HG02973 (cell line): Measurements from ENCODE around the gene ICE1.
A peak's percentile ranks its signal among the peaks of the same experiment; 100 is the strongest.
"Not testable (repeated sequence)": the region's sequence is repeated elsewhere in the genome, so short reads cannot be mapped to it uniquely, and the experiment has no call there.

Experiments
- ATAC-seq: cut with Tn5 transposase; IDR thresholded peaks from one replicate; pipeline ENCODE4 v1.9.1; 2021; ENCODE audit warnings: moderate library complexity; ENCODE audit not compliant: unreplicated experiment

Gene ICE1

DNA sequence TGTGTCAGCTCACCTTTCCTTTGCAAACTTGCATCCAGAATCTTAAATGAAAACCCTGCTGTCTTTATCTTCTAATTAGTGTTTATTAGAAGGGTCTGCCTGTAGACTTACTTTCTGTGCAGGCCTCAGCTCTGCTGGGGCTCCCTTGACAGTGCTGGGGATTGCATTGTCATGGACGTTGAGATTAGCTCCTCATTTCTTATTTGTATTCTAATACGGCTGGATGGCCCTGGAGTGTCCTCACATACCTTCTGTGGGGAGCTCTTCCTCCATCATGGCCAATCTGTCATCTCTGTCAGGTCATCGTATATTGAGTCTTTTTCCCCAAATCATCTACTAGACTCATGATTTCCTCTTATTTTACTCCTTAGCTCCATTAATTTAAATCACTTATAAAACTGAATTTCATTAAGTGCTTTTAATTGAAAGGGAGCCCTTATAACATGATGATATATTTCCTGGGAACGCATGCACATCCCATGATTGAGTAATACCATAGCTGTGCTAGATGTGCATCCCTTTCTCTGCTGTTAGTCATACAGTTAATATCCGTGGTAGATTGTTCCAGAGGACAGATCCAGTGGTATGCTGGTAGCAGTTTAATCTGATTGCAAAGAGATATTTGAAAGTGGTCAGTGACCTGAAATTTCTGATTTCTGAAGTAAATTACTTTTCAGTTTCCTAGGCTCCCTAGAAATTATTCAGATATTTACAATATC lies 61.6 kb downstream of the ICE1 start:
- no peak for ATAC-seq

DNA sequence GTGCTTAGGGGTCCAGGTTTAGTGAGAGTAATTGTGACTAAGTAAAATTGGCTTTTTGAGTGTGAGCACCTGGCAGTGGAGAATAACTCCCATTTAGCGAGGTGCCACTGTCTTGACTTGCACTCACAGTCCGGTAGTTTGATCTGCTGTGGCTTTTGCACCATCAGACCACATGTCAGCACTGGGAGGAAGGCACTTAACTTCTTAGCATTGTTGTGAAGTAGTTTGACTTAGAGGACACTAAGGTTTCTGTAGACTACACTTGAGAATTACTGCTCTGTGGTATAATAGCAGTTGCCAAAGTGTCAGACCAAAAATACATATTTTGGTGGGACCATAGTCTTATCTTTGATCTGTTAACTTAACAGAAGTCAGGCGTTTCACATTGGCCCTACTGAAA lies 63.6 kb downstream of the ICE1 start:
- ATAC-seq, result no peak

DNA sequence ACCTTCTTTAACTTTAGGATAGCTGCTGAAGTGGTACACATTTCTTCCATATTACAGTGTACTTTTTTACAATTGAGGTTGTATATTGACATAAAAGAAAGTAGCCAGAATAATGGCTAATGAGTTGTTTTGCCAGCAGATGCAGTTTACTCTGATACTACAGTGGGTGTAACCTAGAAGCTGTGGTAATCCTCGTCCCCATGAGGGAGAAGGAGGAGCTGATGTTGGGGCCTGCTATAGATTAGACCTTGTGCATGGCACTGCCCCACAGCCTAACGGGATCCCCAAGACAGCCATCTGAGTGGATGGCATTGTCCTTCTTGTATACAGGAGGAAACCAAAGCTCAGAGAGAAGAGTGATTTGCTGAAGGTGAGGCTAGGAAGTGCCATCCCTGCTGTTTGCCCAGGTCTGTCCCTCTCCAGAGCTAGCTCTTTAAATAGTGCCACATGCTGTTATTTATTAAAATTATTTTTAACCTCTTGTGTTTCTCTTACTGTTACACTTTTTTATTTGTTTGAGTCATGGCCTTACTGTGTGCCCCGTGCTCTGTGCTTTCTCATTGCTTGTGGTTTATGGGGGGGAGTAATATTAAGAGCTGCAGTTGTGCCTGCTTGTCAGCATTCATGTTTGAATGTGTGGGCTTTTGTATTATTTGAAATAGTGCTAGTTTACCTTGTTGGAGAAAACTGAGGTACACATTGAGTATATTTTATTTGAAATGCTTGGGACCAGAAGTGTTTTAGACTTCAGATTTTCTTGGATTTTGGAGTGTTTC lies 65.3 kb downstream of the ICE1 start:
- ATAC-seq, result no peak

DNA sequence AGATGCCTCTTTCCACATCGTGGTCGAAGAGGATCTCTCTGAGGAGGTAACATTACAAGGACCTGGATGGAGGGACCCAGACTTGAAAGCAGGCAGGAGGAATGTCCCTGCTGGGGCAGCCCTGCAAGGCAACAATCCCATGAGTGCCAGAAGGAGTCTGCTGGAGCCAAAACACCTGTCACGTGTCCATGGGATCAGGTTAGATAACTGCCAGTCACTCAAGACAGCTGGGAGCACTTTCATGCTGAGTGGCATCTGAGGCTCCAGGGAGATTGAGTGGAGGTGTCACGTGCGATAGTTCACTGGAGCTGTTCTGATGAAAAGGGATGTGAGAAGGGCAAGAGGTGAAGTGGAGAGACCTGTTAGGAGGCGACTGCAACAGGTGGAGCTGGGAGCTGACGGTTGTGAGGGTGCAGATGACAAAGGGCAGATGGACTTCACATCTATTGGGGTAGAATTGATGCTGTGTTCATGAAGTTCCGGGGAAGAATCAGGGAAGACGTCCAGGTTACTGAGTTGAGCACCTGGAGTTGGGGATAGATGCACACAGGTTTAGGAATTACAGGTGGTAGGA lies 68.4 kb downstream of the ICE1 start:
- no peak for ATAC-seq

DNA sequence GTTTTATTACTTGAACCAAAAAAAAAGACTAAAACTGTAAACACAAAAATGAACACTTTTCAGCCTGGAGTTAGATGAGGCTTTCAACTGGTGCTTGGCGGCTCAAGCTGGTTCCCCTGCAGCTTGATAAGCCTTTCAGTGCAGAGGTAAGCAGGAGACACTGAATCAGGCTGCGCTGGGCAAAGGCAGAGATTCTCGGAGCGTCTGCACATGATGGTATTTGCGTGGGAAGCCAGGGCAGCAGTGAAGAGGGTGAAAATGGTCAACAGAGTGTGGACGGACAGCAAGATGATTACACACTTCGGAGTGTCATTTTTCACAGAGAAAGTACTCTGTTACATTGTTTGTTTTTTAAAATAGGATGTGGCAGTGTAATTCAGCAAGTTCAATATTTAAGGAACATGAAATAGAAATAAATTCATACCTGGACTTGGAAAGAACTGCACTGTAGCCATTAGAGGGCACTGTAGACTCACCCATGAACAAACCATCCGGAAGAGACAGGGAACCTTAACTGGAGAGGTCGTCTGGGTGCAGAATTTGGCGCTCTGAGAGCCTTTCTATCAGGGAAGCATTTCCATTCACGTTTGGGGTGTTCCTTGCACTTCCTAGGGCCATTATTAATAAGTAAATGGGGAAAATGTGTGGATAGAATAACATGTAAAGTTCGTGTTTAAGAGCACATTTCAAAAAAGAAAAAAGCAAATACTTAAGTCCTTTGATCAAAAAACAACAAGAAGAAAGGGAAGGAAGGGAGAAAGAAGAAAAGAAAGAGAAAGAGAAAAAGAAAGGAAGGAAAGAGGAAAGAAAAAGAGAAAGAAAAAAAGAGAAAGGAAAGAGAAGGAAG lies 69.8 kb downstream of the ICE1 start:
- ATAC-seq, result peak; percentile 49

DNA sequence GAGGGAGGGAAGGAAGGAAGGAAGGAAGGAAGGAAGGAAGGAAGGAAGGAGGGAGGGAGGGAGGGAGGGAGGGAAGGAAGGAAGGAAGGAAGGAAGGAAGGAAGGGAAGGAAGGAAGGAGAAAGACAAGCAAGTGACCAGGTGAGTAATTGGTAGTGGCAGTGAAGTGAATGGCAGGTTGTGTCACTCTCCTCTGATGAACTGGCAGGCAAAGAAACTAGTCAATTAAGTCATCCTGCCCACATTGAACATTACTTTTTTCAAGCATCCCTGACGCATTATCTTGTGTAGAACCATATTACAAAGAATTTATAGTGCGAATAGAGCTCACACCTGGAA lies 70.4 kb downstream of the ICE1 start:
- not testable (repeated sequence) for ATAC-seq

DNA sequence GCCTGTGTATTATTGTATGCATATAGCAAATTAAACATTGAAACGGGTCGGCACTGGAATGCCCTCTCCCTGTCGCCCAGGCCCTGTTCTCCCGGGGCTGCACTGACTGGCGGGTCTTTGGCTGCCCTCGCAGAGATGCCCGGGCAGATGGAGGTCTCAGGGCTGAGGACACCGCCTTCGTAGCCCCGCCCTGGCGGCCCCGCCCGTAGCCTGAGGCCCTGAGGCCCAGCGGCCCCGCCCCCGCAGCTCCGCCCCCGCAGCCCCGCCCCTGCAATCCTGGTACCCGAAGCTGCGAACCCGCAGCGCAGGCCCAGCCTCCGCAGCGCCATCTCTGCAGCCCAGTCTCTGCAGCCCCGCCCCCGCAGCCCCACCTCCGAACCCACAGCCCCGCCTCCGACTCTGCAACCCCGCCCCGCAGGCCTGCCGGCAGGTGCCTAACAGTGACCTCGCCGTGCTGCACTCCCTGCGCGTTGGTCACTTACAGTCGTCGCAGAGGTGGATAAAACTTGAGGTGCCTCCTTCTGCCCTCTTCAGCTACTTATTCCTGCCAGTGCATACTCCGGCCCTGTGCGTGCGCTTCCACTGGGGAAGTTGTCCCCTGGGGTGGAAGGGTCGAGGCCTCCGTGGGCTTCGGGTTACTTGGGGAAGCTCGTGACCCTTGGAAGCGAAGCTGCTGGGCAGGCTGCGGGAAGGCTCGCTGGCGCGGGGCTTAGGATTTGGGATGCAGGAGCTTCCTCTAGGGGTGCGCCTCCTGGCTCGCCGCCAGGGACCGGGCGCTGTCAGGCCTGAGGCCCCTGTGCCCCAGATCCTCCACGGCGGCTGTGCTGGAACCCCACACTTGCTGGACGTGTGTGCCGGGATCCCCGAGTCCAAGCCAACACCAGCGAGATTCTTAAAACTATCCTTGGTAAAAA lies 72.3 kb downstream of the ICE1 start:
- peak; percentile 87 for ATAC-seq

DNA sequence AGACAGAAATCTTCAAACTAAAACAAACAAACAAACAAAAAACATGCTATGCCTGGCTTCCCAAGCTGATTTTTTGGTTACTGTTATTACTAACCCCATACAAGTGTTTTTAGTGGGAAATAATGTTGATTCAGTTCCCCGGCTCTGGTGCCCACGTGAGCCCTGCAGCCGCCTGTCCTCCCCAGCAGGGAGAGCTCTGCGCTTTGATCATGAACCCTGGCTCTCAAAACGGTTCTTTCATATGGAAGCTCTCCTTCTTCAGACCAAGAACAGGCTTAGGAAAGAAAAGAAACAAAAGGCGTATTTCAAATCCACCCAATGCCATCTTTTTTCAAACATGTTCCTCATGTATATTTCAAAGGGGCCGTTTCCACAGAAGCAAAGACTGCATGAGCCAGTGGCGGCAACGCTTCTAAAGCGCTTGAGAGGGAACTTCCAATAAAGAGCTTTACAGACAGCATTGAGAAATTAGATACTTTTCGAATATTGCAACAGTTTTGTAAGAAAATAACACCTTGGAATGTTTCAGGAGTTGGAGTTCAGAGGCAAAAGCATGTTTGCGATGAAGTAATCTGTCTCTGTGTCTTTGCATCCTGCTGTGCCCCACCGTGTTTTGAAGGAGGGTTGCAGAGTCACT lies 74.8 kb downstream of the ICE1 start:
- no peak for ATAC-seq

DNA sequence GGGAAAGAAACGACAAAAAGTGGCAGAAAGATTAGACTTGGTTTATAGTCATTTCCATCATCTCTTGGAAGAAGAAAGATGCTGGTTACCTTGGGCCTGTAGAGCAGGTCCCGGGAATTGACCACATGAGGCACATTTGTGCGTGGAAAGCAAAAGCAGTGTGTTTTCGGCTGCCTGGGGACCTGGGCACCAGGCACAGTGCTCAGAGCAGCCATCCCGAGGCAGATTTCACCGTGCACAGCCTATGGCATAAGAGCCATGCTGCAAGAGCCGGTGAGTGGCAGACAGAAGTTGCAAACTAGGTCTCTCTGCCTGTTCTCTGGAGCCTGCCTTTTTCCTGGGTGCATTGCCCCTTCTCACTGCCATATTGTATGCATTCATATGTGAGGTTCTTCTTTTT lies 77.0 kb downstream of the ICE1 start:
- ATAC-seq, result no peak

DNA sequence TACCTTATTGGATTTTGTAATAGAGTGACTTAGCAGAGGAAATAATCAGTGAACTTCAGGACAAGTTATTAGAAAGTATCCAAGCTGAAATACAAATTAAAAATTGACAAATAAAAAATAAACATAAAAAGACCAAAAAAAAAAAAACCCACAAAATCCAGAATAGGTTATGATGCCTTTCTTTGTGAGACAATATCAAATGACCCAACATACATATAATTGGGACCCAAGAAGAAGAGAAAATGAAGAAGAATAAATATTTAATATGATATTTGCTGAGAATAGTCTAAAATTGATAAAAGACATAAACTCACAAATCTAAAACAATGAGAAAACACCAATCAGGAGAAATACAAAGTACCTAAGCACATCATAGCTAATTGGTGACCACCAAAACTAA lies 81.8 kb downstream of the ICE1 start:
- ATAC-seq, result no peak

DNA sequence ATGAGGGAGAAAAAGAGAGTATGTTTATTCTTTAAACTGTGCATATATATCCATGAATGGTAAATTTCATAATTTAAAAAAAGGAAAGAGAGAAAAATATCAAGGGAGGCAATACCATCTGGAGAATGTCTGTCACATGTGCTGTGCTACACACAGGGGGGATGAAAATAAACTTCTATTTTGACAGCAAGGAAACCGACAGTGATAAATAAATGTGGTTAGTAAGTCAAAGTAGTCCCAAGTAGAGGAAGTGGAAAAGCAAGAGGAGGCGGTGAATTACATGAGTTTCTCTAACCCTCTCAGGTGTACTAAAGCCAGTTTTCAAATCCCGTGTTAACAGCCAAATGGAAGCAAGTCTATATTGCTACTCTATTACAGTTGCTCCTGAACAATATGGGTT lies 83.3 kb downstream of the ICE1 start:
- no peak for ATAC-seq

DNA sequence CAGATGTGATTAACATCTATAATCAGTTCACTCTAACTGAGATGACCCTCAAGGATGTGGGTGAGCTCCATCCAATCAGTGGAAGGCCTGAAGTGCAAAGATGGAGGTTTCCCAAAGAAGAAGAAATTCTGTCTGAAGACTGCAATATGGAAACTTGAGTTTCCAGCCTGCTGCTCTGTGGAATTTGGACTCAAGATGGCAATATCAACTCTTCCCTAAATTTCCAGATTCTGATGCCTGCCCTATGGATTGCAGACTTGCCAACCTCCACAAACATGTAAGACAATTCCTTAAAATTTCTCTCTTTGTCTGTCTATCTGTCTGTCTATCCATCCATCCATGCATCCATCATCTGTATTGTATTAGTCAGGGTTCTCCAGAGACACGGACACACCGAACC lies 85.9 kb downstream of the ICE1 start:
- ATAC-seq, result no peak

DNA sequence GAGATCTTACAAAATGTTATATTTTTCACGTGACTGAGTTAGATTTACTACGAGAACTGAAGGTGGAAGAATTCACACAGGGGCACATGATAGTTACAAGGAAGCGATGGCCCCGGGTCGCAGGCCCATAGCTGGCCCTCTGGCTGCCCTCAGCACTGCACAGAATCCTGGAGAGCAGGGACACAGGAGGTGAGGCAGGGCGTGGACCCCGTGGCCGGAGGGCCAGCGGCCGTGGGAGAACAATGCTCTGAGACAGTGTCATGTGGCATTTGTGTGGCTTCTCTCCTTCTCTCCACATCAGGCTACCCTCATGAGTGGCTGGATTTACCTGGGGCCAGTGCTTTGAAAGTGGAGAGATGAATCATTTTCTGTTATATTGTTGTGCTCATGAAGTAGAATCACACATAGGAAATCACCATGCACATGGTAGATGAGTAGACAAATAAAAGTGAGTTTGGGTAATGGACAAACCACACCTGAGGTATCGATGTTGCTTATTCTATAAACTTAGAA lies 89.5 kb downstream of the ICE1 start:
- no peak for ATAC-seq

DNA sequence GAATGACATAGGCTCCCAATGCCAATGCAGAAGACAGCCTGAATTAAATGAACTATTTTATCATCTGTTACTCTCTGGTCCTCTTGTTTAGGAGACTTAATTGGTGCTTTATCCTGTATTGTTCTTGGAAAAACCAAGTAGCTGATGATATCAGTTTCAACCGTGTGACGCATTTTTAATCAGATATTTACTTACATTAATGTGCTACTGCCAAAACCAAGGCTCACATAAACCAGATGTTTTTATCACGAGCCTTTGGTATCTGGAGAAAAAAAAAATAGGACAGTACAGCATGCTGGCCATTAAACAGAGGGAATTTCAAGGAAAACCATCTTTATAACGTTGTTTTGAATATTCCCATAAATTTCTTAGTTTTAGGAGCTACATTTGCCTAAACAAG lies 90.1 kb downstream of the ICE1 start:
- ATAC-seq, result no peak

DNA sequence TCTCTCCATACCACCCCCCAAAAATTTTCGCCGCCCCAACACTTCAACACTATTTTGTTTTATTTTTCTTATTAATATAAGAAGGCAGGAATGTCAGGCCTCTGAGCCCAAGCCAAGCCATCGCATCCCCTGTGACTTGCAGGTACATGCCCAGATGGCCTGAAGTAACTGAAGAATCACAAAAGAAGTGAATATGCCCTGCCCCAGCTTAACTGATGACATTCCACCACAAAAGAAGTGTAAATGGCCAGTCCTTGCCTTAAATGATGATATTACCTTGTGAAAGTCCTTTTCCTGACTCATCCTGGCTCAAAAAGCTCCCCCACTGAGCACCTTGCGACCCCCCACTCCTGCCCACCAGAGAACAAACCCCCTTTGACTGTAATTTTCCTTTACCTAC lies 98.1 kb downstream of the ICE1 start:
- not testable (repeated sequence) for ATAC-seq

DNA sequence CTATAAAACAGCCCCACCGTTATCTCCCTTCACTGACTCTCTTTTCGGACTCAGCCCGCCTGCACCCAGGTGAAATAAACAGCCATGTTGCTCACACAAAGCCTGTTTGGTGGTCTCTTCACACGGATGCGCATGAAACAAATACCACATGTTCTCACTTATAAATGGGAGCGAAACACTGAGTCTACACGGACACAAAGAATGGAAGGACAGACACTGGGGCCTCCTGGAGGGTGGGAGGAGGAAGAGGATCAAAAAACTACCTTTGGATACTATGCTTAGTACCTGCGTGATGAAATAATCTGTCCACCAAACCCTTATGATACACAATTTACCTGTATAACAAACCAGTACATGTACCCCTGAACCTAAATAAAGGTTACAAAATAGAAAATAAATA lies 98.6 kb downstream of the ICE1 start:
- ATAC-seq, result no peak

DNA sequence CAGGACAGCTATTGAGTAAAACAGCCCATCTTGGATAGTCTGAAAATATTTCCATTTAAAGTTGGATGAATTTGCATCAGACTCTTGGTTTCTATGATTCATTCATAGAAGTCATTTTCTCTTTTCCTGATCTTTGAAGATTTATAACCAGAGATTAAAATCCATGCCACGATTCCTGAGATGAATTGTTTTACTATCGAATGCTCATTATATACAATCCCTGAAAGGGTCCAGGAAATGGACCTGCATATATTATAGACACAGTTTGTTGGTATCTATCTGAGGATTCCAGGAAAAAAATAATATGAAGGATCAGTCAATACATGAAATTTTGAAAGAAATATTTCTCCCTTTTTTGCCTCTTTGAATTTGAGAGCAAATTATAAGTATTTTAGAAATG lies 99.0 kb downstream of the ICE1 start:
- ATAC-seq, result no peak

DNA sequence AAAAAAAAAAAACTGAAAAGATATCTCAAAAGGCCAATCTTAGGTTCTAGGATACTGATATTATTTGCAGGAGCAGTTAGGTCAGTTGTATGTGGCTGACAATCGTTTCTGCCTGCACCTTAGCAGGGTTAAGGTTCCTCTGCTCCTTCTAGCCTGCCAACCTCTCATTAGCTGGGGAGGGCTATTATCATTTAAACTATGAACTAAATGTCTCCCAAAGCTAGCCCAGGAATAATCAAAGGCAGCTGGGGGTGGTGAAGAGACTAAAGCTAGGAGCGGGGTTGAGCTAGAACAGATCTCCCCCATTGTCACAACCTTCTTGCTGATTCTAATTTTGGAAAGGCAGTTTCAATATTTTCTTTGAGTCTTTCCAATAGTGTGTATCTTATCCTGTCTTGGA lies 99.9 kb downstream of the ICE1 start:
- ATAC-seq, result no peak

DNA sequence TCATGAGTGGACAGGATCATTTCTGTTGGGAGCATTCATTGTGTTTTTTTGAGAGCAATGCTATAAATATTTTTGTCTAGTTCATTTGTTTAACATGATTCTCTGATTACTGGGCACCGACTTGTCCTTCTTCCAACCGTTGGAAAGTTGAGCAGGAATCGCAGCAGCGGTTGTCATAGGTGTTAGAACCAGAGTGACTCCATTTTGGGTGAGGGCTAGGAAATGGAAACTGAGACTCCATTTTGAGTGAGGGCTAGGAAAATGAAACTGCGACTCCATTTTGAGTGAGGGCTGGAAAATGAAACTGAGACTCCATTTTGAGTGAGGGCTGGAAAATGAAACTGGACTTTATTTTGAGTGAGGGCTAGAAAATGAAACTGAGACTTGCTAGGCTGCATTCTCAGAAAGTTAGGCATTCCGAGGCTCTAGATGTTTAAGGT lies 100.6 kb downstream of the ICE1 start:
- peak; percentile 92 for ATAC-seq

DNA sequence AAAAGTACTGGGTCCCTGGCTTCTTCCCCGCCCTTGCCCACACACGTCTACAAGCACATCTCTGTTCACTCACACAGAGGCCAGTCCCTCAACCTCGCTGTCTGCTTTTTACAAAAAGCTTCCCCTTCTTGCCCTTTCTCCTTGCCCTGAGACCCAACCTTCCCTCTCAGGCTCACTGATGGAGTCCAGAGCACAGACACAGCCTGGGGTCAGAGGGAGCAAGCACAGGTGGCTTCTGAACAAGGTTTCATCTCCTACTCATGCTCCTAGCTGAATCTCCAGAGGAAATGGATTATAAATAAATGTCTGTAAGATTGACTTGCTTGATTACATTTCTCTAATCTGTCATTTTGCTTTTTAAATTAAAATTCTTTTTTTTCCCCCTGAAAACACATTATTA lies 101.8 kb downstream of the ICE1 start:
- ATAC-seq, result no peak
